ENCODE measurements around the gene ANXA8. TPM values are rescaled to one million over a fixed set of nuclear protein-coding genes. Genes with fewer than 3 reads are reported as not detected.

ANXA8 gene
- total RNA-seq, 1 donor from 2014 or later: not detected

GRCh38 chr10:47447209-47447608, 36.7 kb downstream of the ANXA8 start:
- no peak for DNase-seq (ENCODE audit: low read depth in 2 of 2)

GRCh38 chr10:47445720-47446119, 38.2 kb downstream of the ANXA8 start:
- DNase-seq (ENCODE audit: low read depth in 2 of 2): no peak

DNA sequence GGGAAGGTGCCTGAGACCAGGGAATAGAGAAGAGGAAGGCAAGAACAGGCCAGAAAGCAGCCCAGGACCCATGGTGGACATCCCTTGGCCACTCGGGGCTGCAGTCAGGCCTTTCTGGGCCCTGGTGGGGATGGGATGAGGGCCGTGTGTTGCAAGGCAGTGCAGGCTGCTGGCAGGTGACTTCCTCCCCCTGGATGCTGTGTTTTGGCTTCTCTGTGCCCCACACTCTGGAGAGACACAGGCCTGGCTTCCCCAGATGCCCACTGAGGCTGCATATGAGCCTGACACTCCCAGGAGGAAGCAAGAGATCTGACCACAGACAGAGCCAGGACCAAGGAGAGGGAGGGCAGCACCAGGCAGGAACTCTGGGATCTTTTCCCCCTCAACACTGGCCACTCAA, 39.9 kb downstream of the ANXA8 start:
- DNase-seq (ENCODE audit: low read depth in 2 of 2): no peak

DNA sequence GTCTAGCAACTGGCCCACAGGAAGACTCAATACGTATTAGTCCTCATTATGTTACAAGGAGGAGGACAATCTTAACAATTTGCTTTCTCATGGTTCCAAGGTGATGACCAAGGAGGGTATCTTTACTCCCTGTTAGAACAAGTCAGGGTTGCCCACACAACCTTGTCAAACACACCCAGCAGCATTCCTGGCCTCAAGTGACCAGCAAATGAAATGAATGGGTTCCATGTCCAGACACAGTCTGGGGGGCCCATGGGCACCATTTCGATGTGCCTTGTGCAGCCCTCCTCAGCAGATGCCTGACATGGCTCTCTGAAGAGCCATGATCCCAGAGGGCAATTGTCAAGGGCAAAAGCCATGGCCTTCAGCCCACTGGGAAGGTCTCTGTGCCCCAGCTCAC, 40.8 kb downstream of the ANXA8 start:
- DNase-seq (ENCODE audit: low read depth in 2 of 2): no peak

- DNase-seq (ENCODE audit: low read depth in 2 of 2): no peak
These were observed 41.6 kb downstream of the ANXA8 start for GRCh38 chr10:47442351-47442750.

DNA sequence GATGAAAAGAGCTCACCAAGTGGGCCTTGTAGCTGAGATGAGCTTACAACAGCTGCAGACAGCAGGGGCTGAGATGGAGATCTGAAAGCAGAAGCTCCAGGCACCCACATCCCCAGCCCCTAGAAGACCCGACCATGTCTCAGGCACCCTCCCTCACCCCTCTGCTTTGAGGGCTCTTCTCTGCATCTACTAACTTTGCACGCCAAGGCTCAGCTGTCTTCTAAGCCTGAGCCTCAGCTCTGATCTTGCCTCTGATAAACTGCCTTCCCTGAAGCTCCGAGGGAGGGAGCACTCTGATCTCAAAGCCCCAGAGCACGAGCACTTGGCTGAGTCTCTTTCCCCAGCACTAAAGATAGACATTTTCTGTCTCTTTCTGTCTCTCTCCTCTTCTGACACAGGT, 42.0 kb downstream of the ANXA8 start:
- DNase-seq (ENCODE audit: low read depth in 2 of 2): no peak

DNA sequence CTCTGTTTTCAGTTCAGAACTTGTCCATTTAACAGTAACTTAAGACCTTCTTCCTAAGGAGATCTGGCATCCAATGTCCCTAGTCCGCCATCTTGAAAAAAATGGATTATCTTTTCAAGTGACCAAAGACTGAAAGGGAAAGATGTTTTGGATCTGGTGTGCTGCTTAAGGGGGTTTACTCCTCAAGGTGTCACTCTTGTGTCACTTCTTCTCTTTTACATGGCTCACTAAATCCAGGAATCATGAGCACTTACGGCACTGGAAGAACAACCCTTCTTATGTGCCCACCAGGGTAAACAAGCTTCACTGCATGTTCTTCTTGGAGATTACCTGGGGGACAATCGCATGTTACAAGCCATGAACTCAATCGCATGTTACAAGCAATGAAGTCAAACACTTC, 43.7 kb downstream of the ANXA8 start:
- DNase-seq (ENCODE audit: low read depth in 2 of 2): no peak

GRCh38 chr10:47438857-47439474, 44.9 kb downstream of the ANXA8 start:
- DNase-seq (ENCODE audit: low read depth in 2 of 2): peak; percentile 25 to 57

GRCh38 chr10:47435081-47435480, 48.8 kb downstream of the ANXA8 start:
- no peak for DNase-seq (ENCODE audit: low read depth in 2 of 2)

DNA sequence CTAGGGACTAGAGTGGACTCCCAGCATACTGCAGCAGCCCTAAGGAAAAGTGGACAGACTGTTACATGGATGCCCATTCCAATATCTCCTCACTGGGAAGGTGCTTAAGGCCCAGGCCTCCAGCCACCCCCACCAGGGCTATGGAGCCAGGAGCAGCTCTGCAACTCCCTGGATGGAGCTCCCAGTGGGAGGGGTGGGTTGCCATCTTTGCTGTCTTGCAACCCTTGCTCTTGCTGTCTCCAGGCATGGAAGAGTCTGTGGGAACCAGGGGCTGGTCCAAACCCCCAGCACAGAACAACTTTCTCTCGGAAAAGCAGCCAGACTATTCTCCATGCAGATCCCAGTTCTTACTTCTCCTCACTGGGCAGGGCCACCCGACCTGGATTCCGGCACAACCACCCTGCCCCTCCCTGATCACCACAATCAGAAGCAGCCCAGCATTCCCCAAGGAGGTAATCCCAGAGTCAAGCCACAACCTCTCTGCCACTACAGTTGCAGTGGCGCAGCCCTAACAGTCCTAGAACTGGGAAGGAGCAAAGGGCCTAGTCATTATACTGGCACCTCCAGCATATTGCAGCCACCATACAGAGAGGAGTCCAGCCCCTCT, 58.0 kb downstream of the ANXA8 start:
- DNase-seq (ENCODE audit: low read depth in 2 of 2): no peak

GRCh38 chr10:47424231-47424630, 59.7 kb downstream of the ANXA8 start:
- no peak for DNase-seq (ENCODE audit: low read depth in 2 of 2)

DNA sequence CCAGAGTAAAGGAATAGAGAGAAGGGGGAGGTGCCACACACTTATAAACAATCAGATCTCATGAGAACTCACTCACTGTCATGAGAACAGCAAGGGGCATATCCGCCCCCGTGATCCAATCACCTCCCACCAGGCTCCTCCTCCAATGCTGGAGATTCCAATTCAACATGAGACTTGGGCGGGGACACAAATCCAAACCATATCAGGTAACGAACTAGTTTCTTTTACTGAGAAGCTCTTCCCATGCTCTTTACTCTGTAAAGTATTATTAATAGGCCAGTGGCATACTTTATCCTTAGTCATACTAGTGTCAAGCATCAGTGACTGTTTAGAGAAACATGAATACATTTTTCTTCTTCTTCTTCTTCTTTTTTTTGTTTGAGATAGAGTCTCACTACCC, 60.4 kb downstream of the ANXA8 start:
- no peak for DNase-seq (ENCODE audit: low read depth in 2 of 2)

DNA sequence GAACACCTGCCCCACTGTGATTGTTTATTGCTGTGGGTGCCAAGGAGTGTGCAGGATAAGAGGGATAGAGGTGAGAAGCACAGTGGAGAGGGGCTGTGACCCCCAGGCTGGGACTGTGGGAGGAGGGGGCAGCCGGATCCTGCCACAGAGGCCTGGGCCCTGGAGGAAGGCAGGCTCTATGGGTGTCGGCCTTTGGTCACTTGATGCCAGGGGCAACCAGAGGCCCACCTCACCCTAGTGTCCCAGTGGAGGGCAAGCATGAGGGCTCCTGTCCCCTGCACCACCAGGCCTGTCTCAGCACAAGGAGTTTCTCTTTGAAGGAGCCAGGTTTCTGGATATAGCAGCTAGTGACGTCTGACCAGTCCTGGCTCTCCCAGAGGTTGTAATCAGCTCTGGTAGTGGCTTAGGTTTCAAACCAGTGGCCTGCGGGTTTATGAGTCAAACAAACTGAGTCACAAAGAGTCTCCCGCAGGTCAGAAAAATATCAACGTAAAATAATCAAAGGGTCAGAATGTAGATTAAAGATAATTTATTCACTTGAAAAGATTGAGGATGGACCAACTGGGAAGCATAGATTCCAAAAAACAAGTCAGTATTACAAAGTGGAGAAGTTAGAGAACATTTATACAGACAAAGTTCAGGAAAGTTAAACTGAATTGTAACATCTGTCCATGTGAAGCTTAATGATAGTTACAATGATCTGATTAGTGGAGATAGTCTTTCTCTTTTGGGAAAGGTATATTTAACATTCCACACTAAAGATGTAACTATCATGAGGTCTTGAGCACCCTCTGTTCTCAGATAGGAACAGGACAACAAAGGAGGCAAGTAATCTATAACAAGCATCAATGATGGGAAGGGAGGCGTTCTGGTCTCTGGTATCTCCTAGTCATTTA, 62.6 kb downstream of the ANXA8 start:
- DNase-seq (ENCODE audit: low read depth in 2 of 2): no peak

DNA sequence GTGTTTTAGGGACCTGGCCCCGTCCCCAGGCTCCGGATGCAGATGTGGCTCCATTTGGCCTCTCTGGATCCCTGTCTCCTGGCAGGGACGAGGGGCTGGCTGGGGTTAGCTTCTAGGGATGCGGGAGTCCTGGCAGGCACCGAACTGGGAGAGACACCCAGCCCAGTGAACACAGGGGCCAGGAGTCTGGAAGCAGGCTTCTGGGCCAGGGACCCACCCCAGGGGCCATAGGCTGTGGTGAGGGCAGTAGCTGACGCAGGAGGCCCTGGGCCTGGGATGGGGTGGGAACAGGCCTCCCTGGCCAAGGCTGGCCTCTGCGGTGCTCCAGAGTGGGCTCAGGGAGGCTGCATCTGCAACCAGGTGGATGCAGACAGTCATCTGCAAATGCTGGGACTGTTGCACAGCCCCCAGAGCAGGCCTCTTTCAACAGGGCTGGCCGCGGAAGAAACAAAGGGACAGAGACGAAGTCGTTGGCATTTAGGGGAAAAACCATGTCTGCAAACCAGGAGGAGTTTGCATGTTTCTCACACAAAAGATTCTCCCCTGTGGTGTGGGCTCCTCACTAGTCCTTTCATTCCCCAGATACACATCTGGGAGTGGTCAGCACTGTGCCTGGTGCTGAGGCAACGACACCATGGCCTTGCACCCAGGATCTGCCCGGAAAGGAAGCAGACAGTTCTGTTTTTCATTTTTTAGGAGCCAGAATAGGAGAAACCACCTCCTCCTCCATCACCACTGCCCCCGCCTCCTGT, 63.4 kb downstream of the ANXA8 start:
- DNase-seq (ENCODE audit: low read depth in 2 of 2): no peak

DNA sequence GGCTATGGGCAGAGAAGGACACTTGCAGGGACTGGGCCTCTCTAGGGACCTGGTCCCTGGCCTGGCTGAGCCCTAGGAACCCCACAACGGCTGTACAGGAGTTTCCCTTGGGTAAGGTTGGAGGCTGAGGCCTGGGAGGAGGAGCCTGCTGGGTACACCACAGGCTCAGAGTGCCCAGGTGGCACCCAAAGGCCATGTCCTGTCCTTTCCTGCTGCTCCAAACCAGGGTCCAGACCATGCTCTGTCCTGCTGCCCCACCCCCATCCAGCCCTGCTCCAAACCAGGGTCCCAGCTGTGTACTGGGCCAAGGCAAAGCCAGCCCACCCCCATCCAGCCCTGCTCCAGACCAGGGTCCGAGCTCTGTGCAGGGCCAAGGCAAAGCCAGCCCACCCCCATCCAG, 64.5 kb downstream of the ANXA8 start:
- no peak for DNase-seq (ENCODE audit: low read depth in 2 of 2)

DNA sequence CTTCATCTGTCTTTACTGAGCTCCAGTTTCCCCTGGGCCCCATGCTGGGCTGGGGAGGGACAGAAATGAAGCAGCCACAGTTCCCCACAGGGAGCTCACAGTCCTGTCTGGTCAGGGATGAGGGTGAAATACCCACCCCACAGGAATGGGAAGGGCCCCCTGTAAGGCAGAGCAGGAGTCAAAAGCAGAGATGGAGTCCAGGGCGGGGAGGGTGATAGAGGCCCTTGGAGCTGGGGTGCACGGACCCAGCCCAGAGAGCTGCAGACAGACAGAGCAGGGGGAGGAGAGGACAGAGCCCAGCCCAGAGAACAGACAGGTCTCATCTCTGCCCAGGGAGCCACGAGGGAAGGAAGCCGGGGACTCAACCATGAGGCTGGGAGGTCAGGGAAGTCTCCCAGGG, 64.9 kb downstream of the ANXA8 start:
- DNase-seq (ENCODE audit: low read depth in 2 of 2): no peak

DNA sequence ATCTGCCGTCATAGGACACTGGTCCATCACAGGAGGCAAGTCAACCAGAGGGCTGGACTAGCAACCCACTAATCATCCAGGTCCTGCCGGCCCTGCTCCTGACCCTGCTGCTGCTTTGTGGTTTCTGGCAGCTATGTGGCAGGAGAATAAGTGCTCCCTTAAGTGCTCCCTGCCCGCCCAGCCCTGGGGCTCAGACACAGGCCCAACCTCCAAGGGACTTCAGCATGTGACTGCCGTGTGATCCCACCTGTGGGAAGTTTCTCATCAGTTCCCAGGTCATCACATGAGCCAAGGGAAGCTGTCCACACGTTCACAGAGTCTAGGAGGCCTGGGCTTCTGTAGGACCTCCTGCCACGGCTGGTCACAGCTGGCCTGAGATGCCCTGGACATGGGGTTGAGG, 65.6 kb downstream of the ANXA8 start:
- no peak for DNase-seq (ENCODE audit: low read depth in 2 of 2)

Other genes with a start within 250 kb of the ANXA8 start
- gene GDF10, start 183.9 kb downstream of the ANXA8 start, total RNA-seq: not detected in 2 replicates
- gene GDF2, start 161.7 kb downstream of the ANXA8 start, total RNA-seq: not detected in 2 replicates
- not detected in 2 replicates for gene RBP3, start 135.8 kb downstream of the ANXA8 start, total RNA-seq
- gene ZNF488, start 99.8 kb downstream of the ANXA8 start, total RNA-seq: 0.13 TPM in 2 replicates
- not detected in 2 replicates for gene FAM25G, start 7.6 kb upstream of the ANXA8 start, total RNA-seq
- 0.64 and 1.6 TPM in 2 replicates for gene AGAP9, start 39.5 kb upstream of the ANXA8 start, total RNA-seq

All from dermis microvascular lymphatic vessel endothelial cell (primary cell).